Naive thymus-derived CD4-positive, alpha-beta T cell (primary cell): ENCODE results near the gene PSMA7. TPM values are rescaled to one million over a fixed set of nuclear protein-coding genes. Genes with fewer than 3 reads are reported as not detected.
A peak's percentile ranks its signal among the peaks of the same experiment; 100 is the strongest.

ENCODE experiments used
- ATAC-seq: fragments of 150-1000 bp; cut with Tn5 transposase; 2 replicates; pipeline ENCODE4 v1.10.0; 2021; ENCODE audit warnings: mild to moderate bottlenecking, moderate library complexity
- CTCF ChIA-PET: fragments of 350-600 bp; sonication (Branson Sonifier 250); formaldehyde crosslinking; loops from one replicate; lab custom pipeline; 2021; ENCODE audit warnings: antibody characterized with exemption; lab: Charles Lee
- POLR2A ChIA-PET: fragments of 350-600 bp; sonication (Branson Sonifier 250); formaldehyde crosslinking; loops from one replicate; lab custom pipeline; 2021; ENCODE audit warnings: antibody characterized with exemption, inconsistent platforms; lab: Charles Lee
- DNase-seq, 9 donors: peaks; one replicate each; pipeline versions ENCODE4 v3.0.0 to v3.0.0-alpha.2; 2020 to 2022; ENCODE audit warnings: mixed read lengths in 1 of 9
- H3K27ac ChIP-seq: one replicate; pipeline ENCODE4 v1.7.0; 2013; ENCODE audit warnings: mild to moderate bottlenecking, low read depth, low read length, moderate library complexity
- H3K27me3 ChIP-seq, 2 donors: one replicate each; pipeline ENCODE4 v1.7.0; 2013; ENCODE audit warnings: low read length in 2 of 2, mild to moderate bottlenecking in 2 of 2, moderate library complexity in 2 of 2; ENCODE audit not compliant: control insufficient read depth in 2 of 2, insufficient read depth in 2 of 2
- H3K36me3 ChIP-seq, 3 experiments: 1 replicate in 2 of 3; 2 replicates in 1 of 3; pipeline ENCODE4 v1.7.0; 2013; ENCODE audit warnings: low read length in 3 of 3, mild to moderate bottlenecking in 3 of 3, moderate library complexity in 1 of 3; ENCODE audit not compliant: insufficient read depth in 3 of 3, control insufficient read depth in 2 of 3
- H3K4me1 ChIP-seq, 2 donors: one replicate each; pipeline ENCODE4 v1.7.0; 2013; ENCODE audit warnings: low read length in 2 of 2, mild to moderate bottlenecking in 2 of 2, moderate library complexity in 1 of 2; ENCODE audit not compliant: control insufficient read depth in 2 of 2, insufficient read depth in 2 of 2
- H3K4me3 ChIP-seq: 2 replicates; pipeline ENCODE4 v1.7.0; 2013; ENCODE audit warnings: mild to moderate bottlenecking, low read length
- H3K9me3 ChIP-seq, 3 experiments: 1 replicate in 2 of 3; 2 replicates in 1 of 3; pipeline ENCODE4 v1.7.0; 2013; ENCODE audit warnings: low read length in 3 of 3; ENCODE audit not compliant: control insufficient read depth in 2 of 3
- H3K27ac Mint-ChIP-seq, 9 donors: one replicate each; pipeline ENCODE4 v1.8.0; 2020 to 2022; ENCODE audit warnings: mixed read lengths in 9 of 9, mild to moderate bottlenecking in 8 of 9, moderate library complexity in 5 of 9, inconsistent platforms in 2 of 9
- H3K27me3 Mint-ChIP-seq, 5 donors: one replicate each; pipeline ENCODE4 v1.8.0; 2021 to 2022; ENCODE audit warnings: mixed read lengths in 5 of 5, mild to moderate bottlenecking in 1 of 5
- H3K36me3 Mint-ChIP-seq, 5 donors: one replicate each; pipeline ENCODE4 v1.8.0; 2020 to 2022; ENCODE audit warnings: mixed read lengths in 5 of 5, mild to moderate bottlenecking in 3 of 5, inconsistent platforms in 1 of 5
- H3K4me1 Mint-ChIP-seq, 7 donors: one replicate each; pipeline ENCODE4 v1.8.0; 2020 to 2022; ENCODE audit warnings: mixed read lengths in 7 of 7, mild to moderate bottlenecking in 3 of 7, inconsistent platforms in 1 of 7
- H3K4me3 Mint-ChIP-seq, 10 donors: one replicate each; pipeline ENCODE4 v1.8.0; 2020 to 2022; ENCODE audit warnings: mild to moderate bottlenecking in 10 of 10, mixed read lengths in 10 of 10, moderate library complexity in 6 of 10, inconsistent platforms in 2 of 10
- H3K9me3 Mint-ChIP-seq, 11 donors: one replicate each; pipeline ENCODE4 v1.8.0; 2020 to 2022; ENCODE audit warnings: mixed read lengths in 11 of 11, mild to moderate bottlenecking in 4 of 11, inconsistent platforms in 1 of 11, moderate library complexity in 1 of 11
- intact Hi-C, 2 donors: fragments of 100-400 bp; cut with micrococcal nuclease; formaldehyde crosslinking; loops; one replicate each; pipeline ENCODE4 v1.15.1; 2023
- polyA plus RNA-seq, 2 donors: library from polyadenylated mRNA; unstranded; fragments of 300-500 nt; fragmentation: Illumina TruSeq; gene quantifications; one replicate each; pipeline ENCODE4 v1.2.3, GENCODE V29; 2021
- total RNA-seq, 6 experiments: library from RNA in 5 of 6; stranded (reverse) in 5 of 6; gene quantifications; 1 replicate in 5 of 6; 2 replicates in 1 of 6; pipeline ENCODE4 v1.2.3 and lab custom pipeline; 2021 to 2026

The PSMA7 gene
- total and polyA plus RNA-seq, 7 experiments from 2014 or later: 125 to 406 (median 186) TPM

GRCh38 chr20:62101078-62101477 lies 42.1 kb downstream of the PSMA7 start:
- H3K27me3 Mint-ChIP-seq: peaks cover 0 to 6% (median 0%) of the 10 kb centered on the region in 5 donors
- no peak overlapping the region for H3K27ac Mint-ChIP-seq
- Histone ChIP-seq H3K4me3 (no peak overlapping the region), H3K36me3 (no peaks in the 10 kb centered on the region), H3K4me1 (no peaks in the 10 kb centered on the region), H3K27me3 (no peaks in the 10 kb centered on the region), H3K27ac (no peak overlapping the region), H3K9me3 (peaks cover 0 to 69% (median 0%) of the 10 kb centered on the region in 3 experiments)
- POLR2A ChIA-PET: interaction anchor here (1.0 kb wide), 1 partner anchor 15 kb away, joined by 4 read pairs; no protein-coding TSS in a partner anchor
- H3K36me3 Mint-ChIP-seq: peaks cover 6 to 17% (median 9%) of the 10 kb centered on the region in 5 donors
- ATAC-seq (no peak), DNase-seq (no peak)
- CTCF ChIA-PET: no interaction called here
- H3K9me3 Mint-ChIP-seq: peaks cover 0 to 80% (median 53%) of the 10 kb centered on the region in 11 donors
- intact Hi-C loops: no loop called here
- no peak overlapping the region for H3K4me3 Mint-ChIP-seq
- no peaks in the 10 kb centered on the region for H3K4me1 Mint-ChIP-seq

GRCh38 chr20:62097881-62098407 lies 45.2 kb downstream of the PSMA7 start:
- Mint-ChIP-seq H3K27ac (no peak overlapping the region), H3K4me3 (no peak overlapping the region), H3K27me3 (no peaks in the 10 kb centered on the region), H3K4me1 (no peaks in the 10 kb centered on the region), H3K9me3 (peaks cover 0 to 74% (median 35%) of the 10 kb centered on the region in 11 donors), H3K36me3 (peaks cover 0 to 10% (median 9%) of the 10 kb centered on the region in 5 donors)
- no peaks in the 10 kb centered on the region for H3K4me1 ChIP-seq
- ChIA-PET CTCF (no interaction called here), POLR2A (no interaction called here)
- ATAC-seq: no peak
- no peak for DNase-seq
- intact Hi-C loops: no loop called here
- H3K36me3 ChIP-seq: no peaks in the 10 kb centered on the region
- H3K27me3 ChIP-seq: no peaks in the 10 kb centered on the region
- H3K9me3 ChIP-seq: peaks cover 0 to 49% (median 0%) of the 10 kb centered on the region in 3 experiments
- no peak overlapping the region for H3K27ac ChIP-seq
- no peak overlapping the region for H3K4me3 ChIP-seq

DNA sequence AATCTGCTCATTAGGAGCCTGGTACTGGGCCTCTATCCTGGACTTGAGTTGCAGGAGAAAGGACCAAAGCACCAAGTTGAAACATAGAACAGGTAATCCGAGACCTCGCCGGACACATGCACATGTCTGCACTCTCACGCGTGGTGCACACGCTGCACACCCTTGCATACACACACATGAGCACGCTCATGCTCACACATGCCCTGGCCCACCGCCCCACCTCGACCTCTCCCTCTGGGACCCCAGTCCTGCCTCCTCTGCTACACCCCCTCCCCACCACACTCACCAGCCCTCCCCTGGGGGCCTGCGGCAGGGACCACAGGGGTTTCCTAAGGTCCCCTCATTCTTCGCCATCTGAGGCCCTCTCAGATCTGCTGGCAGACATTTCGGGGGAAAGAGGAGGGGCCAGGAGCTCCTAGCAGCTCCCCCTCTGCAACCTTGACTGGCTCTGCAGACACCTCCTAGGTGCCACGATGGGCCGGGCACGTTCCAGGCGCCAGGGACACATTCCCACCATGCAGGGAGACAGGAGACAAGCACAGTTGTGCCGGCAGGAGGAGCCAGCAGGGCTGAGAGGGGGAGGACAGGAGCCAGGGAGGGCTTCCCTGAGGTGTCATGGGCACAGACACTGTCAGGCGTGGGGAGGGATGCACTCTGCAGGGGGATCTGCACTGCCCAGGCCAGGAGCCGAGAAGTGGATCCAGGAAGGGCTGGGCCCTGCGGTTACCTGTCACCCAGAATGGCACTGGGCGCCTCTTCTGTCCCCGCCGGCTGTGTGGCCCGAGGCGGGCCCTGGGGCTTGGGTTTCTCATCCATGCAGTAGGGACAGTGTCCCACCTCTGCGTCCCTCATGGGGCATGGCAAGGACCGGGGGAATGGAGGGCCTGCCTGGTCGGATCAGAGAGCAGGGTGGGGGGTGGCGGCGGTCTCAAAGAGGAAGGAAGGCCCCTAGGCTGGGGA lies 46.5 kb downstream of the PSMA7 start:
- Histone ChIP-seq H3K4me3 (no peak overlapping the region), H3K27me3 (no peaks in the 10 kb centered on the region), H3K9me3 (peaks cover 0 to 37% (median 0%) of the 10 kb centered on the region in 3 experiments), H3K36me3 (no peaks in the 10 kb centered on the region), H3K4me1 (no peaks in the 10 kb centered on the region), H3K27ac (no peak overlapping the region)
- H3K27ac Mint-ChIP-seq: no peak overlapping the region
- peaks cover 0 to 6% (median 4%) of the 10 kb centered on the region in 5 donors for H3K27me3 Mint-ChIP-seq
- intact Hi-C loops: no loop called here
- ATAC-seq (no peak), DNase-seq (no peak)
- CTCF ChIA-PET: no interaction called here
- no peak overlapping the region for H3K4me3 Mint-ChIP-seq
- no peaks in the 10 kb centered on the region for H3K4me1 Mint-ChIP-seq
- peaks cover 4 to 73% (median 30%) of the 10 kb centered on the region in 11 donors for H3K9me3 Mint-ChIP-seq
- POLR2A ChIA-PET: interaction anchor here (0.6 kb wide), 1 partner anchor 1022 kb away, joined by 4 read pairs; no protein-coding TSS in a partner anchor
- H3K36me3 Mint-ChIP-seq: peaks cover 0 to 17% (median 10%) of the 10 kb centered on the region in 5 donors

DNA sequence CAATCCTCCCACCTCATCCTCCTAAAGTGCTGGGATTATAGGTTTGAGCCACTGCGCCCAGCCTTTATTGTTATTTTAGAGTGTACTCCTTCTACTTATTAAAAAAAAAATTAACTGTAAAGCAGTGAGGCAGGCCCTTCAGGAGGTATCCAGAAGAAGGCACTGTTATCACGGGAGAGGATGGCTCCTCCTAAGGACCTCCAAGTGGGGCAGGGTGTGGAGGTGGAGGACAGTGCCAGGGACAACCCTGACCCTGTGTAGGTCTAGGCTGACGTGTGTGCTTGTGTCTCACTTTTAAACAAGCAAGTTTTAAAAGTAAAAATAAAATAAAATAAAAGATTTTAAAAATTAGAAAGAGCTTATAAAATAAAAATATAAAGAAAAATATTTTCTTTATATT lies 53.8 kb downstream of the PSMA7 start:
- H3K36me3 Mint-ChIP-seq: peaks cover 0 to 15% (median 6%) of the 10 kb centered on the region in 5 donors
- Histone ChIP-seq H3K27ac (no peak overlapping the region), H3K36me3 (no peaks in the 10 kb centered on the region), H3K9me3 (peaks cover 0 to 9% (median 0%) of the 10 kb centered on the region in 3 experiments), H3K27me3 (no peaks in the 10 kb centered on the region), H3K4me1 (no peaks in the 10 kb centered on the region), H3K4me3 (no peak overlapping the region)
- ChIA-PET POLR2A (no interaction called here), CTCF (no interaction called here)
- H3K4me1 Mint-ChIP-seq: no peaks in the 10 kb centered on the region
- ATAC-seq (no peak), DNase-seq (no peak)
- intact Hi-C loops: no loop called here
- H3K27me3 Mint-ChIP-seq: peaks cover 0 to 14% (median 11%) of the 10 kb centered on the region in 5 donors
- H3K4me3 Mint-ChIP-seq: no peak overlapping the region
- H3K9me3 Mint-ChIP-seq: peaks cover 2 to 32% (median 9%) of the 10 kb centered on the region in 11 donors
- no peak overlapping the region for H3K27ac Mint-ChIP-seq

DNA sequence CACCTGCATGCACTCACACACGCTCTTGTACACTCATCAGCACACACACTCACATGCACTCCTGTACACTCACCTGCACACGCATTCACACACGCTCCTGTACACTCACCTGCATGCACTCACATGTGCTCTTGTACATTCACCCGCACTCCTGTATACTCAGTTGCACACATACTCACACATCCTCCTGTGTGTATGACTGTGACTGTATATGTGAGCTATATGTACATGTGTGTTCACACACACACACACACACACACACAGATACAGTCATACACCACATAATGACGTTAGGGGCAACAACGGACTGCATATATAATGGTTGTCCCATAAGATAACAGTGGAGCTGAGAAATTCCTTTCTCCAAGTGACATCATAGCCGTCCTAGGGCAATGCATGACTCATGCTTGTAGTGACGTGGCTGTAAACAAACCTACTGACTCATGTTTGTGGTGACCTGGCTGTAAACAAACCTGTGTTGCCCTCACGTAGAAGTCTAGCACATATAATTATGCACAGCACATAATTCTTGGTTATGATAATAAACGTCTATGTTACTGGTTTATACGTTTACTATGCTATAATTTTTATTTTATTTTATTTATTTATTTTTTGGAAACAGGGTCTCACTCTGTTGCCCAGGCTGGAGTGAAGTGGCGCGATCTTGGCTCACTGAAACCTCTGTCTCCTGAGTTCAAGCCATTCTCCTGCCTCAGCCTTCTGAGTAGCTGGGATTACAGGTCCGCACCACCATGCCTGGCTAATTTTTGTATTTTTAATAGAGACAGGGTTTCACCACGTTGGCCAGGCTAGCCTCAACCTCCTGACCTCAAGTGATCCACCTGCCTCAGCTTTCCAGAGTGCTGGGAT lies 54.7 kb downstream of the PSMA7 start:
- ATAC-seq: peak; percentile 45
- Histone ChIP-seq H3K9me3 (peaks cover 0 to 3% (median 0%) of the 10 kb centered on the region in 3 experiments), H3K4me1 (no peaks in the 10 kb centered on the region), H3K27me3 (no peaks in the 10 kb centered on the region), H3K36me3 (no peaks in the 10 kb centered on the region), H3K27ac (no peak overlapping the region), H3K4me3 (no peak overlapping the region)
- peaks cover 0 to 14% (median 11%) of the 10 kb centered on the region in 5 donors for H3K27me3 Mint-ChIP-seq
- H3K4me1 Mint-ChIP-seq: no peaks in the 10 kb centered on the region
- peaks cover under 1 to 23% (median 9%) of the 10 kb centered on the region in 11 donors for H3K9me3 Mint-ChIP-seq
- H3K27ac Mint-ChIP-seq: no peak overlapping the region
- DNase-seq: no peak
- peaks cover 0 to 15% (median 6%) of the 10 kb centered on the region in 5 donors for H3K36me3 Mint-ChIP-seq
- no peak overlapping the region for H3K4me3 Mint-ChIP-seq
- CTCF ChIA-PET: no interaction called here
- POLR2A ChIA-PET: no interaction called here
- intact Hi-C loops: no loop called here

GRCh38 chr20:62087632-62088031 lies 55.6 kb downstream of the PSMA7 start:
- H3K4me1 Mint-ChIP-seq: no peaks in the 10 kb centered on the region
- no peak overlapping the region for H3K27ac ChIP-seq
- H3K9me3 ChIP-seq: no peaks in the 10 kb centered on the region
- peaks cover 0 to 10% (median 6%) of the 10 kb centered on the region in 5 donors for H3K36me3 Mint-ChIP-seq
- H3K4me1 ChIP-seq: no peaks in the 10 kb centered on the region
- H3K4me3 ChIP-seq: no peak overlapping the region
- peaks cover 0 to 16% (median 7%) of the 10 kb centered on the region in 11 donors for H3K9me3 Mint-ChIP-seq
- H3K27ac Mint-ChIP-seq: no peak overlapping the region
- H3K27me3 ChIP-seq: no peaks in the 10 kb centered on the region
- ATAC-seq (peak; percentile 29), DNase-seq (no peak)
- CTCF ChIA-PET: no interaction called here
- no peak overlapping the region for H3K4me3 Mint-ChIP-seq
- H3K27me3 Mint-ChIP-seq: peaks cover 0 to 14% (median 11%) of the 10 kb centered on the region in 5 donors
- intact Hi-C loops: no loop called here
- POLR2A ChIA-PET: no interaction called here
- H3K36me3 ChIP-seq: no peaks in the 10 kb centered on the region
